Neural cell (in vitro differentiated cells): ENCODE data around the gene CACNA1A.

Experiments
- CTCF ChIP-seq: fragments of 450-650 bp; IDR thresholded peaks from 2 replicates; pipeline ENCODE4 v1.5.1; 2014; ENCODE audit warnings: antibody characterized with exemption, mild to moderate bottlenecking, moderate library complexity; ENCODE audit not compliant: poor library complexity, severe bottlenecking
- EZH2 ChIP-seq: fragments of 200-600, 300-800 bp; shearing (Covaris generic), sonication (generic); IDR thresholded peaks from 2 replicates; pipeline ENCODE4 v1.6.1; 2014; ENCODE audit warnings: antibody characterized with exemption, low read length, borderline replicate concordance, mild to moderate bottlenecking; ENCODE audit not compliant: insufficient read depth, poor library complexity, severe bottlenecking
- POLR2AphosphoS5 ChIP-seq: IDR thresholded peaks from 2 replicates; pipeline ENCODE4 v1.6.1; 2012
- SMC3 ChIP-seq: fragments of 450-650 bp; conservative IDR thresholded peaks from 2 replicates; pipeline ENCODE4 v1.6.1; 2014; ENCODE audit warnings: antibody characterized with exemption, mild to moderate bottlenecking, moderate library complexity; ENCODE audit not compliant: poor library complexity

- TF ChIP-seq POLR2AphosphoS5 (no peak), SMC3 (no peak), EZH2 (no peak), CTCF (no peak)
Observed at GRCh38 chr19:13267131-13267530, 239.1 kb downstream of the CACNA1A start.
